Effector memory CD4-positive, alpha-beta T cell (primary cell): ENCODE results near the gene KAT2B.
"Not testable (repeated sequence)": the region's sequence is repeated elsewhere in the genome, so short reads cannot be mapped to it uniquely, and the experiment has no call there.

Source experiments
- DNase-seq, 3 donors: peaks; one replicate each; pipeline ENCODE4 v3.0.0-alpha.2; 2020
- H3K27ac ChIP-seq: 2 replicates; pipeline ENCODE4 v1.7.0; 2013; ENCODE audit warnings: mild to moderate bottlenecking, low read length, moderate library complexity; ENCODE audit not compliant: insufficient read depth, poor library complexity, severe bottlenecking
- H3K27me3 ChIP-seq: replicated peaks from 2 replicates; pipeline ENCODE4 v1.7.0; 2013; ENCODE audit warnings: mild to moderate bottlenecking, low read length; ENCODE audit not compliant: insufficient read depth, control insufficient read depth, poor library complexity, severe bottlenecking
- H3K36me3 ChIP-seq: 2 replicates; pipeline ENCODE4 v1.7.0; 2013; ENCODE audit warnings: mild to moderate bottlenecking, low read length, moderate library complexity; ENCODE audit not compliant: control insufficient read depth, insufficient read depth
- H3K4me1 ChIP-seq: 2 replicates; pipeline ENCODE4 v1.7.0; 2013; ENCODE audit warnings: low read length, mild to moderate bottlenecking; ENCODE audit not compliant: control insufficient read depth, insufficient read depth, poor library complexity, severe bottlenecking
- H3K4me3 ChIP-seq: 2 replicates; pipeline ENCODE4 v1.7.0; 2013; ENCODE audit warnings: low read length, low read depth, mild to moderate bottlenecking; ENCODE audit not compliant: insufficient read depth, poor library complexity, severe bottlenecking
- H3K9me3 ChIP-seq: 2 replicates; pipeline ENCODE4 v1.7.0; 2013; ENCODE audit warnings: mild to moderate bottlenecking, low read length, moderate library complexity; ENCODE audit not compliant: control insufficient read depth

The KAT2B gene

DNA sequence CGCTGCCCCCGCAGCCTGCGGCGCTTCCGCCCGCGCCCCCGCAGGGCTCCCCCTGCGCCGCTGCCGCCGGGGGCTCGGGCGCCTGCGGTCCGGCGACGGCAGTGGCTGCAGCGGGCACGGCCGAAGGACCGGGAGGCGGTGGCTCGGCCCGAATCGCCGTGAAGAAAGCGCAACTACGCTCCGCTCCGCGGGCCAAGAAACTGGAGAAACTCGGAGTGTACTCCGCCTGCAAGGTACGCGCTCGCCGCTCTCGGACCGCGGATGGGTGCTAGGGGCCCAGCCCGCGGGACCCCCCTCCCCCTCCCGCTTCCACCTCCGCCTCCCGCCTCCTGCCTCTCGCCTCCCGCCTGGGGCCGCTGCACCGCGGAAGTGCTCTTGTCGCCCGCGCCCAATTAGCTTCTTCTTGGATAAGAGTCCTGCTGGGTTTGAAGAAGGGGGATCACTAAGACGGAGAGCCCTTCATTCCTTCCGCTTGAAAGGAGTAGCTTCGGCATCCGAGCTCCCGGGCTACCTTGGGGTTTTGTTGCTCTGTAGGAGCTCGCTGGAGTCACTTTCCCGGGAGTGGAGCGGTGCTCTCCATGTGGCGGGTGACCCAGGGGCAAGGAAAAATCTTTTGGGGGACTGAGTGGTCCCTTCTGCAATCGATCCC lies 426 bp downstream of the KAT2B start:
- Histone ChIP-seq H3K4me1 (peaks cover 27% of the 10 kb centered on the region), H3K9me3 (no peaks in the 10 kb centered on the region), H3K27me3 (no peaks in the 10 kb centered on the region), H3K36me3 (no peaks in the 10 kb centered on the region), H3K4me3 (peak overlapping the region; percentile 76), H3K27ac (peak overlapping the region; percentile 77)
- peak; percentile 50 to 68 (median 58) for DNase-seq

DNA sequence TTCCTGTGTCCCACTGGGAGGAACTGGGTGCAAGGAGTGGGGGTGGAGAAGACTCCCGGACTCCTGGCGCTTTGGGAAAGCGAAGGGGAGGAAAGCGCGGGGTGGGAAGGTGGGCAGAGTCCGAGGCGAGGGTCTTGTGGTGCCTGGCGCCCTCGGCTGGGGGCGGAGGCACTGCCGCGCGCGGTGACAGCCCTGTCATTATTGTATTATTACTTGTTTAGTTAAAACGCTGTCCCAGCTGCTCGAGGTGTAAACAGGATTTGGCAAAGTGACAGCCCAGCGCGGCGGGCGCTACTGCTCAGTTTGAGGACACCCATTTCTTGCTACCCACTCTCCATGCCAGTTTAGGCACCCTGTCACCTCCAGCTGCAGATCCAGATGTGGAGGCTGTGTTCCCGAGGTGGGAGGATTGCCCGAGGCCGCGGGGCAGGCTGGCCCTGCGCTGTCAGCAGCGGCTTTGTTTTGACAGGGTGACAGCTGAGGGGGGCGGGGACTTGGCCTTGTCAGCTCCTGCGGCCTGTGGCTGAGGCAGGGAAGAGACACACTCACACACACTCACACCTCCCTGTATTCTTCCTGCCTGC lies 1.0 kb downstream of the KAT2B start:
- Histone ChIP-seq H3K36me3 (no peaks in the 10 kb centered on the region), H3K27ac (peak overlapping the region; percentile 77), H3K4me1 (peaks cover 28% of the 10 kb centered on the region), H3K9me3 (no peaks in the 10 kb centered on the region), H3K27me3 (no peaks in the 10 kb centered on the region), H3K4me3 (peak overlapping the region; percentile 76)
- peak; percentile 56 to 68 (median 66) for DNase-seq

DNA sequence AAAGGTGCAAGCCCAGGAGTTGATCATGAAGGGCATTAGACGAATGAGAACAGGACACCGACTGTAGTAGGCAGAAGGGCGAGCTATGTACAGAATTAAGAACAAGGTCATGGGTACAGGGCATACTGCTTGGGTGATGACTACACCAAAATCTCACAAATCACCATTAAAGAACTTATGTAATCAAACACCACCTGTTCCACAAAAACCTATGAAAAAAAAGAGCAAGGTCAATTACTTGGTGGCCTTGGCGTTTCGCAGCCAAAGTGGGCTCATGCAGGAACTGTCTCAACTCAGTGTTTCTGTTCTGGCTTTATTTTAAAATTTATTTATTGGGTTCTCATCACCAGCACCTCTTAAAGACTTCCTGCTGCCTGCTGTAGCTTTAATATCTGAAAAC lies 2.1 kb downstream of the KAT2B start:
- peak overlapping the region; percentile 77 for H3K27ac ChIP-seq
- no peaks in the 10 kb centered on the region for H3K36me3 ChIP-seq
- peak overlapping the region; percentile 5 for H3K4me3 ChIP-seq
- no peaks in the 10 kb centered on the region for H3K9me3 ChIP-seq
- H3K27me3 ChIP-seq, result no peaks in the 10 kb centered on the region
- peaks cover 32% of the 10 kb centered on the region for H3K4me1 ChIP-seq
- DNase-seq, result no peak

DNA sequence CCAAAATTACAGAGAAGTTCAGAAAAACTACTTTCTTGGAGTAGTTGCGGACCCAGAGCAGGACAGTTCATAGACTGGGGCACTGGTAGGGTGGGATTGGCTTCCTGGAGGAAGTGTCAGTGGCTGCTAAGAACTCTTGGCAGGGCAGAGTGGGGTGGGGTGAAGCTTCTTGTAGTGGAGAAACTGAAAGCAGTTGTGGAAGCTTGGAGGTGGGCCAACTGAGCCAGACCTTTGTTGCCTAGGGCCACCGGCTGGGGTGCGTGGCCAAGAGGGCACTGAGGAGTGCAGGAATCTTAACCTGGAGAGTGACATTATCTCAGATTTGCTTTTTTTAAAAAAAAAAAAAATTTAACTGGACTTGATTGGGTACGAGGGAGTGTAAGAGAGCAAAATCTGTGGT lies 3.1 kb downstream of the KAT2B start:
- no peaks in the 10 kb centered on the region for H3K36me3 ChIP-seq
- H3K27ac ChIP-seq, result peak overlapping the region; percentile 77
- H3K4me1 ChIP-seq, result peaks cover 42% of the 10 kb centered on the region
- H3K4me3 ChIP-seq, result peak overlapping the region; percentile 33
- H3K9me3 ChIP-seq, result no peaks in the 10 kb centered on the region
- H3K27me3 ChIP-seq, result no peaks in the 10 kb centered on the region
- DNase-seq, result peak; percentile 11 to 52 (median 22)

DNA sequence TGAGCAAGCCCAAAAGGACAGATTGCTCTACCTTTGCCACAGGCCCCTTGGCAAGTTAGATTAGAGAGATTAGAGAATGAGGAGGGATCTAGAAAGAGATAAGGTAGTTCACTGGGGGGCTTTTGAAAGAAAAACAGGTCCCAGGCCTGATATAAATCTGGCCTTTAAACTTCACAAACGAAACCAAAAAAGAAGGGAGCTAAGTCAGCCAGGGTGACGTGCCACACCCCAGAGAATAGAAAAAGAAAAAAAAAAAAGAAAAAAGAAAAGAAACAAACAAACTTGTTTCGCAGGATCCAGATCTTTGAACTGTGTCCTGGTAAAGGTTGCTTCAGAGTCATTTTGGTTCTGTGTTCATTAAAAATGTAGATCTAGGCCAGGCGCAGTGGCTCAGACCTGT lies 3.6 kb downstream of the KAT2B start:
- H3K36me3 ChIP-seq, result no peaks in the 10 kb centered on the region
- peaks cover 46% of the 10 kb centered on the region for H3K4me1 ChIP-seq
- no peaks in the 10 kb centered on the region for H3K27me3 ChIP-seq
- H3K27ac ChIP-seq, result peak overlapping the region; percentile 77
- no peaks in the 10 kb centered on the region for H3K9me3 ChIP-seq
- DNase-seq, result no peak
- H3K4me3 ChIP-seq, result peak overlapping the region; percentile 33

DNA sequence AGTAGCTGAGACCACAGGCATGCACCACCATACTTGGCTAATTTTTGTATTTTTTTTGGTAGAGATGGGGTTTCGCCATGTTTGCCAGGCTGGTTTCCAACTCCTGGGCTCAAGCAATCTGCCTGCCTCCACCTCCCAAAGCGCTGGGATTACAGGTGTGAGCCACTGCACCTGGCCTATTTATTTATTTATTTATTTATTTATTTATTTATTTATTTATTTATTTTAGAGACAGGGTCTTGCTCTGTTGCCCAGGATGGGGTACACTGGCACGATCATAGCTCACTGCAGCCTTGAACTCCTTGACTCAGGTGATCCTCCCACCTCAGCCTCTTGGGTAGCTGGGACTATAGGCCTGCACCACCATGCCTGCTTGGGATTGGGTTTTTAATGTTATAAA lies 4.9 kb downstream of the KAT2B start:
- not testable (repeated sequence) for H3K36me3 ChIP-seq, H3K27me3 ChIP-seq, H3K27ac ChIP-seq, DNase-seq, H3K4me3 ChIP-seq, H3K9me3 ChIP-seq
- peaks cover 55% of the 10 kb centered on the region for H3K4me1 ChIP-seq

DNA sequence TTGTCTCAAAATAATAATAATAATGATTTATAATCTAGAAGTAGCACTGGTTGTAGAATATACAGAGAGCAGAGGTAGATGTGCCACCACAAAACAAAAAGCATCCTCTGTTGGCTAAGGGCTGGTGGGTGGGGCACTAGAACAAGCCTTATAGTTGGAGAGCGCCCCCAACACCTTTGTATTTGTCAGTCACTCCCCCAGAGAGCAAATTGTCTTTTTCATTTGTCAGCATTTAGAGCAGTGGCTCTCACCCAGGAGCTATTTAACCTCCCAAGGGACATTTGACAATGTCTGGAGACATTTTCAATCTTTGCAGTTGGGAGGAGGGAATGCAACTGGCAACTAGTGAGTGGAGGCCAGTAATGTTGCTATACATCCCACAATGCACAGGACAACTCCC lies 6.3 kb downstream of the KAT2B start:
- no peaks in the 10 kb centered on the region for H3K9me3 ChIP-seq
- H3K4me3 ChIP-seq, result peak overlapping the region; percentile 16
- peaks cover 65% of the 10 kb centered on the region for H3K4me1 ChIP-seq
- DNase-seq, result no peak
- H3K27me3 ChIP-seq, result no peaks in the 10 kb centered on the region
- H3K27ac ChIP-seq, result peak overlapping the region; percentile 22
- H3K36me3 ChIP-seq, result no peaks in the 10 kb centered on the region

DNA sequence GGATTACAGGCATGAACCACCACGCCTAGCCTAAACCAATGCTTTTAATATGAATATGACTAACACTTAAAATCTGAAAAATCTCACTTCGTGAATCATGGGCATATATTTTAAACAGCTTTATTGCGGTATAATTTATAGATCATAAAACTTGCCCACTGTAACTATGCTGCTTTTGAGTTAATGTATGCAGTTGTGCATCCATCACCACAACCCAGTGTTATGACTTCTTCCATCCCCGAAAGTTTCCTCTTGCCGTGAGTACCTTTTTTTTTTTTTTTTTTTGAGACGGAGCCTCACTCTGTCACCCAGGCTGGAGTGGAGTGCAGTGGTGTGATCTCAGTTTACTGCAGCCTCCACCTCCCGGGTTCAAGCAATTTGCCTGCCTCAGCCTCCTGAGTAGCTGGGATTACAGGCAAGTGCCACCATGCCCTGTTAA lies 7.1 kb downstream of the KAT2B start:
- H3K4me3 ChIP-seq, result no peak overlapping the region
- H3K9me3 ChIP-seq, result no peaks in the 10 kb centered on the region
- H3K4me1 ChIP-seq, result peaks cover 62% of the 10 kb centered on the region
- H3K27ac ChIP-seq, result no peak overlapping the region
- H3K27me3 ChIP-seq, result no peaks in the 10 kb centered on the region
- H3K36me3 ChIP-seq, result no peaks in the 10 kb centered on the region
- no peak for DNase-seq

DNA sequence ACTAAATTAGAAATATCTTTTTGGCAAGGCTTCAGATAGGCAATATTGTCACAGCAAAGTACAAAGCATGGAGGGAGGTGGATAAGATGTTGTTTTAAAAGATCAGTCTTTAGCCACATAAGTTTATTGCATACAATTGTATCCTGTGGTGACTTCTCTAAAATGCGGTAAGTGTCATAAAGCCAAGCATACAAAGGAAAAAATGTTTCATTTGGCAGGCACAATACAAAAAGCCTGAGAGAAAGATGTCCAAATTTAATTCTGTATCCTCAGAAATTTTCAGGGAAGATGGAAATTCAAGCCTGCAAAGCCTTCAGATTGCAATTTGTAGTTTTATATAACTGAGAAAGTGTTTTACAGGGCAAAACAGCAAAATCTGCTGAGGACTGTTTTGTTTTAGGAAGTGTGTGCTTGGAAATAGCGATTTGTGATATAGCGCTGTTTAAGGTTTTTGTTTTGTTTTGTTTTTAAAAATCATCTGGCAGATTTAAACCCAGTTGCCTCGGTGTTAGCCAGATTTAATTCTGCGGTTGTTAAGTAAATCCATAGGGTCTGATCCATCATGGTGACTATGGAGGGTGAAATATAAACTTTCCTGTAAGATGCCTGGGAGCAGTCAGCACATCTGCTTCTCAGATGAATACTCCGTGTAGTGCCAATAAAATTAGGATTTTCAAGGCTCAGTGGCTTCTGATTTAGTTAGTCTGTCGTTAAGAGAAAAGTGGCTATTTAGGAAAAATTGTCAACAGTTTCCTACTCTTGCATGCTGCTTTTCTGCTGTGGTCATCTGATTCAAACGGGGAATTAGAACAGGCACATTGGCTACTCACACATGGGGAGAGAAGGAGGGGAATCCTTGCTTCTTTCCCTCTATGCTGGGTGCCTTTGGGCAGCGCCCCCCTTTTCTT lies 8.0 kb downstream of the KAT2B start:
- Histone ChIP-seq H3K9me3 (no peaks in the 10 kb centered on the region), H3K4me1 (peaks cover 53% of the 10 kb centered on the region), H3K4me3 (peak overlapping the region; percentile 14), H3K36me3 (no peaks in the 10 kb centered on the region), H3K27ac (no peak overlapping the region), H3K27me3 (no peaks in the 10 kb centered on the region)
- DNase-seq, result no peak
